C4-2B (cell line): Measurements from ENCODE around the gene C1orf21.

Source experiments
- CTCF ChIP-seq: fragments of 450-650 bp; conservative IDR thresholded peaks from 2 replicates; pipeline ENCODE4 v1.5.1; 2017; ENCODE audit warnings: mild to moderate bottlenecking
- ZFX ChIP-seq: fragments of 450-650 bp; IDR thresholded peaks from 2 replicates; pipeline ENCODE4 v1.6.1; 2017

- TF ChIP-seq CTCF (no peak), ZFX (no peak)
Measured at GRCh38 chr1:184417916-184418315, 31.1 kb downstream of the C1orf21 start.
